GM18951 (cell line): ENCODE data around the gene HSD17B8.

Experiments used
- POLR2A ChIP-seq: IDR thresholded peaks from 4 replicates; pipeline ENCODE4 v1.6.1; 2011; ENCODE audit warnings: mild to moderate bottlenecking; ENCODE audit not compliant: insufficient read length, insufficient read depth; ENCODE audit errors: extremely low read depth
- in situ Hi-C: fragments of 300-500 bp; cut with MboI; formaldehyde crosslinking; loops from one replicate; pipeline ENCODE4 v1.12.0; 2022; ENCODE audit warnings: low sequenced_read_pairs, mixed read lengths, inconsistent platforms; ENCODE audit not compliant: unreplicated experiment

HSD17B8 gene

GRCh38 chr6:33174784-33175183 is 29.7 kb upstream of the HSD17B8 start:
- no peak for TF ChIP-seq POLR2A
- in situ Hi-C loops, result no loop called here

GRCh38 chr6:33175436-33176069 is 28.9 kb upstream of the HSD17B8 start:
- in situ Hi-C loops, result no loop called here

GRCh38 chr6:33176906-33177305 is 27.5 kb upstream of the HSD17B8 start:
- TF ChIP-seq POLR2A, result no peak
- in situ Hi-C loops, result no loop called here

More at GRCh38 chr6:33175436-33176069, 28.9 kb upstream of the HSD17B8 start:
- TF ChIP-seq POLR2A, result no peak

- in situ Hi-C loops, result no loop called here
- TF ChIP-seq POLR2A, result no peak
Observed at GRCh38 chr6:33177552-33178446, 26.7 kb upstream of the HSD17B8 start.

GRCh38 chr6:33178755-33179475 is 25.5 kb upstream of the HSD17B8 start:
- TF ChIP-seq POLR2A, result no peak
- in situ Hi-C loops, result no loop called here

GRCh38 chr6:33181141-33181540 is 23.3 kb upstream of the HSD17B8 start:
- no peak for TF ChIP-seq POLR2A
- in situ Hi-C loops, result no loop called here

GRCh38 chr6:33183071-33183683 is 21.3 kb upstream of the HSD17B8 start:
- in situ Hi-C loops, result no loop called here
- no peak for TF ChIP-seq POLR2A

GRCh38 chr6:33185190-33185589 is 19.3 kb upstream of the HSD17B8 start:
- in situ Hi-C loops, result no loop called here
- TF ChIP-seq POLR2A, result no peak

- in situ Hi-C loops, result no loop called here
- TF ChIP-seq POLR2A, result no peak
Observed at GRCh38 chr6:33185654-33186187, 18.7 kb upstream of the HSD17B8 start.

GRCh38 chr6:33187809-33188208 is 16.6 kb upstream of the HSD17B8 start:
- in situ Hi-C loops, result no loop called here
- no peak for TF ChIP-seq POLR2A

- TF ChIP-seq POLR2A, result no peak
- in situ Hi-C loops, result no loop called here
Observed at GRCh38 chr6:33189164-33189563, 15.3 kb upstream of the HSD17B8 start.

- TF ChIP-seq POLR2A, result no peak
- in situ Hi-C loops, result no loop called here
Observed at GRCh38 chr6:33189625-33190448, 14.6 kb upstream of the HSD17B8 start.
